NCI-H2196 treated with DMSO at 0.1 percent for 48 hours (cell line): ENCODE results near the gene C17orf67.
A peak's percentile ranks its signal among the peaks of the same experiment; 100 is the strongest.

ENCODE experiments used
- DNase-seq: peaks from one replicate; lab custom pipeline; 2025; ENCODE audit not compliant: unreplicated experiment; lab: John Stamatoyannopoulos, UW

C17orf67 gene

DNA sequence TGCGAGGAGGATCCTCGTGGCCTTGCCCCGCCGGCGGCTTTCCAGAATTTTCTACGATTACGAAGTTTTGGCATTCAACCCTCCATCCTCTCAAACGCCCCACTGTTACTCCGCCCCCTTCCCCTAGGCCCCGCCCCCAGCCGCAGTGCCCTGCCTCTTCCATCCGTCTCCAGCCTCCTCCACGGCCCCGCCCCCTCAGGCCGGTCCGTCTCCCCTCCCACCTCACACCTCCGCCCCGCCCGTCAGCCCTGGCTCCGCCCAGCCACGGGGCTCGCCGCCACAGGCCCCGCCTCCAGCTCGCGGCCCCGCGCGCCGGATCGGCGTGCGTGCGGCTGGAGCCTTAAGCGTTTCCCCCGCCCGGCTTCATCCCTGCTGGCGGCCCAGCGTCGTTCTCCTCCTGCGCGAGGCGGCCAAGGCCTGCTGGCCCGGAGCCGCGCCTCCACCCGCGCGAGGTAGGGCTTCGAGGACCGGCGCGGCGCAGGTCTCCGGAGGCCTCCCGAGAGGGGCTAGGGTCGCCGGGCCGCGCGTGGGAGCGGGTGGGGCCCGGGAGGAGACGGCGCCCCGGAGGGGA lies at the start of gene C17orf67, which contains the start of gene DGKE:
Gene C17orf67 (minus strand): TSS at position 112 of the 571 bp plus-strand sequence. CDS start 18,110 bp downstream, outside the sequence.
Gene DGKE (plus strand): TSS at position 343 of the 571 bp plus-strand sequence. CDS start 645 bp downstream, outside the sequence.
- peak; percentile 87 for DNase-seq

GRCh38 chr17:56881685-56882295 lies 48.1 kb upstream of the C17orf67 start:
- no peak for DNase-seq

DNA sequence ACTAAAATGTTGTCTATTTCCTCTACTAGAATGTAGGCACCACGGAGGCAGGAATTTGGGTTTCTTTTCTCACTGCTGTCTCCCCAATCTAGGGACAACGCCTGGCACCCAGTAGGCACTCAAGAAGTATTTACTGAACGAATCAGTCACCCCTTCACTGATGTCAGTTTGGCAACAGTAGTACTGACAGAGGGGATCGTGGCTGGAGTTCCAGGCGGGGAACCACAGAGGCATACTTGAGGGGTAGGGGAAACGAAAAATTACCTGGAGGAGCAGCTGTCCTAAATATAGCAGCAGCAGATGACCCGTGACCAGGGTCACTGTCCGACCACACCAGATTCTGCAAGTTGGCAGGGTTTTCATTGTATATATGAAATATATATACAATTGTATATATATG lies 46.9 kb upstream of the C17orf67 start:
- no peak for DNase-seq

- DNase-seq = no peak
These were observed 46.4 kb upstream of the C17orf67 start for GRCh38 chr17:56880133-56880532.

GRCh38 chr17:56879280-56879679 lies 45.6 kb upstream of the C17orf67 start:
- no peak for DNase-seq

GRCh38 chr17:56876766-56877179 lies 43.1 kb upstream of the C17orf67 start:
- no peak for DNase-seq

DNA sequence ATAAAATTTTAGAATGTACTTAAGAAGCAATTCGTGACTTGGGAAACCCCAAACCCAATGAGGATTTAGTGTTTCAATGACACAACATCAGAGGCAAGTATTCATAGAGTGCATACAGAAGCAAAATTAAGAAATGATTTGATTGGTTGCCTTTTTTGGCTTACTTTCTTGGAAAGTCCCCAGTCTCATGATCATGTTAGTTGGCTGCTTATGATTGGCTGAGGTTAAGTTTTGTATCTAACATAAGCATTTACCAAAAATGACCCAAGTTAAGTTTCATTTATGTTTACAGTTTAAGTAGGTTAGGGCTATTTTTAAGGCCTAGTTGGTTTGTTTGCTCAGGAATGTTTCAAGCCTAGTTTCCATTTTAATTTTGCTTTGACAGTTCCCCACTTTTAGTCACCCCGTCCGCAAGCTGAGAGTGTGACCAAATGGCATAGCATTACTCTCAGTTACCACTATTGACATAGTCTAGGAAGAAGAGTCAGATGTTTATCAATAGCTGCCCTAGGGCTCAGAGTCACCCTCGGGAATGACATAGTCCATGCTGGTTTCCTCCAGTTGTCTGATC lies 36.4 kb upstream of the C17orf67 start:
- no peak for DNase-seq

DNA sequence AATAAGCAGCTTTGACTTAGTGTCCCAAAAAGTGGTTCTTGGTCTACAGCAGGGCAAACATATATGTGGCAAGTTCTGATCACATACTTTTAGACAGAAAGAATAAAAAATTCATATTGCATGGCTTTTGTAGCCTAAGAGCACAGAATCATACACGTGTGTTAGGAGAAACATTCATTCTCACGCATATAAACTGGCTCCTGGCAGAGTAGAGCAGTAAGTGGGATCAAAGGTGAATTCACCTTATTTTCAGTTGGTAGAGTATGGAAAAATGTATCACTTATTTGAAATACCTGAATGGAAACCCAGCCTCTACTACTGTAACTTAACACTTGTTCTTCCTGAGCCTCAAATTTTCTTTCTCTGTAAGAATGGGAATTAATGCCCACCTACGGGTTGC lies 35.0 kb upstream of the C17orf67 start:
- DNase-seq = no peak

GRCh38 chr17:56867948-56868376 lies 34.2 kb upstream of the C17orf67 start:
- no peak for DNase-seq

GRCh38 chr17:56866496-56866895 lies 32.8 kb upstream of the C17orf67 start:
- DNase-seq = no peak

GRCh38 chr17:56866076-56866475 lies 32.4 kb upstream of the C17orf67 start:
- DNase-seq = no peak

DNA sequence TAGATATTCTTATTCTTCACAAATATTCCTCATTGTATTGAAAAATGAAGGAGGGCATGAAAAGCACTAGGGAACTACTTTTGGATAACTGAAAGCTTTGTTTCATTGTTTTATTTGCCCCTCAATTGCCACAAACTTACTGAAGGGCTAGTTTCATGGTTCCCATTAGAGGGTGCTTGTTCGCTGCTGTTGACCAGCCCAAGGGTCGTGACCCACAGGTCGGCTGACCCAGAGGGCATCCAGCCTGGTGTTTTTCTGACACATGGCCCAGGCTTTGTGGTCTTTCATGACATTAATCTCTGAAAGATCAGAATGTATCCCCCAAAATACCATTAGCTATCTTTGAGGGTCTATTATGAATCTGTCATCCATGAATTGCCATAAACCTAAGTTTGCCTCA lies 30.3 kb upstream of the C17orf67 start:
- no peak for DNase-seq

DNA sequence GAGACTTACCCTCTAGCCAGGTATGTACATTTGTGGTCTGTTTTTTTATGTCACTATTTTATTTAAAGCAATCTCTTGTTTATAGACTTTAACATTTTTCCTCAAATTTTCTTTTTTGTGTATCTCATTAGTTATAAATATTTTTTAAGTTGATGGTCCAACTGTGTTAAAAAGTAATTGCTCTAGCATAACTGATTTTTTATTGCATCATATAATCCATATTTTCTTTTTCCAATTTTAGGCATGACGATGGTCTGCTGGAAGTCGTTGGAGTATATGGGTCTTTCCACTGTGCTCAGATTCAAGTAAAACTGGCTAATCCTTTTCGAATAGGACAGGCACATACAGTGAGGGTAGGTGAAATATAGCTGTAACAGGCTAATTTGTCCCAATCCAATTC lies 28.2 kb upstream of the C17orf67 start:
- no peak for DNase-seq

DNA sequence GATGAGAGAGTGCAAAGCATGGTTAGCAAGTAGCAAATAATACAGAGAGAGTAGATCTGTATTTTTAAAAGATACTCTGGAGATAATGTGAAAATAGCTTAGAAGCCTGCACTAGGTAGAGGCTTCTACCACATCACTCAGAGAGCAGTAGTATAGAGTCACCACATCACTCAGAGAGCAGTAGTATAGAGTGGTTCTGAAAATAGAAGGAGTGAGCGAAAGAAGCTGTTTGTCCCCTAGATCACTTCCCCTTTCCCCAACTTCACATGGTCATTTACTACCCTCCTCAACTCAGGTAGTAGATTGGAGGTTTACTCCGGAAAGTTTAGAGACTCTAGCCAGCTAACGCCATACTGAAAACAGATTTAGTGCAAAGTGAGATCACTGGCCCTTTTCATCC lies 17.3 kb upstream of the C17orf67 start:
- DNase-seq = no peak

- DNase-seq = no peak
These were observed 16.9 kb upstream of the C17orf67 start for GRCh38 chr17:56850591-56850990.

DNA sequence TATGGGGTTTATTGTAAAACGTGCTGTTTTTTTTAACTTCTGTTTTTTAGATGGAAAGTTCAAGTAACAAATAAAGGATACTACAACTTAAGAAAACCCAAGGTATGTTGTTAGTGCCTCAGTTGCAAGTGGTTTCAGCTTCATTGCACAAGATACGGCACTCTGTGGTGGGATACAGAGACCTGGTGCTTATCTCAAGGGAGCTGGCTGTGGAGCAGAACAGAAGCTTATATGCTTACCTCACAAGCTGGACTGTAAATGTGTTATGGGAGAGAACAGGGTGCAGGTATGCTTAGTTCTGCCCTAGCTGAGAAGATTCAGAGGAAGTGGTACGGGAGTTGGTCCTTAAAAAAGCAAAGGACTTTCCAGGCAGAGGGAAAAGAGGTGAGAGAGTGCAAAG lies 15.4 kb upstream of the C17orf67 start:
- DNase-seq = no peak

- no peak for DNase-seq
These were observed 13.4 kb upstream of the C17orf67 start for GRCh38 chr17:56847106-56847505.

DNA sequence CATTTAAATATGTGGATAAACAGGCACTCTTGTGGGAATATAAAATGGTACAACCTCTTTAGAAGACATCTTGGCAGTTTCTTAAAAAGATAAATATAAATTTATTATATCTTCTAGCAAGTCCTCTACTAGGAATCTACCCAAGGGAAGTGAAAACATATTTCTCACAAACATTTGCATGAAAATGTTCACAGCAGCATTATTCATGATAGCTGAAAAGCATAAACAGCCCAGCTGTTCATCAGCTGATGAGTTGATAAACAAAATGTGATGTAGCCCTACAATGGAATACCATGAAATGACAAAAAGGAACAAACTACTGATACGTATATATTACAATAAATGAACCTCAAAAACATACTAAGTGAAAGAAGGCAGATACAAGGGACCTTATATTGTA lies 12.2 kb upstream of the C17orf67 start:
- DNase-seq = no peak

GRCh38 chr17:56842577-56842976 lies 8.9 kb upstream of the C17orf67 start:
- DNase-seq = no peak

DNA sequence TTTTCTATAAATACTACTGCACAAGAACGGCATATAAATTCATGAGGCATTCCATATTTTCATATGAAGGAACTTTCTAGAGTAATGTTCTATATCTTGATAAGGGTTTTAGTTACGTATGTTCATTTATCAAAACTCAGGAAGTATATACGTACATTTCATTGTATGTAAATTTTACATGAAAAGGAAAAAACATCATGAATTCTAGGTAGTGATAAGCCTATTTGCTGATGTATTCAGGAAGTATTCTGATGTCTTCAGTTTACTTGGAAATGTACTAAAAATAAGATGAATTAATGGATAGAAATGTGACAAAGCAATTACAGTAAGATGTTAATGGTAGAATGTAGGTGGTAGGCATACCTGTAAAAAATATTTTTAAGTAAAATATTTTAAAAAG lies 5.0 kb upstream of the C17orf67 start:
- DNase-seq = no peak

- DNase-seq = no peak
These were observed 1.5 kb upstream of the C17orf67 start for GRCh38 chr17:56835264-56835585.

- peak; percentile 17 for DNase-seq
These were observed 902 bp upstream of the C17orf67 start for GRCh38 chr17:56834380-56835263.
